Hypothalamus (tissue), 51 donors: Measurements from ENCODE around the gene PI4KA.
"Not testable (repeated sequence)": the region's sequence is repeated elsewhere in the genome, so short reads cannot be mapped to it uniquely, and the experiment has no call there.

Experiments
- DNase-seq, 51 donors: peaks; one replicate each; lab custom pipeline; 2025; lab: John Stamatoyannopoulos, UW

The PI4KA gene

GRCh38 chr22:20672732-20673131 lies 185.9 kb downstream of the PI4KA start:
- DNase-seq: no peak

- no peak for DNase-seq
Measured at GRCh38 chr22:20672082-20672424, 186.6 kb downstream of the PI4KA start.

- DNase-seq: no peak
Measured at GRCh38 chr22:20671409-20672081, 187.1 kb downstream of the PI4KA start.

GRCh38 chr22:20670457-20671261 lies 188.0 kb downstream of the PI4KA start:
- DNase-seq: not testable (repeated sequence)

GRCh38 chr22:20669884-20670283 lies 188.7 kb downstream of the PI4KA start:
- not testable (repeated sequence) for DNase-seq

GRCh38 chr22:20669471-20669870 lies 189.1 kb downstream of the PI4KA start:
- not testable (repeated sequence) for DNase-seq

GRCh38 chr22:20668769-20669168 lies 189.8 kb downstream of the PI4KA start:
- DNase-seq: not testable (repeated sequence)

GRCh38 chr22:20668226-20668625 lies 190.4 kb downstream of the PI4KA start:
- not testable (repeated sequence) for DNase-seq

- not testable (repeated sequence) for DNase-seq
Measured at GRCh38 chr22:20667548-20667947, 191.1 kb downstream of the PI4KA start.

GRCh38 chr22:20666560-20666959 lies 192.1 kb downstream of the PI4KA start:
- no peak for DNase-seq

GRCh38 chr22:20664594-20664959 lies 194.0 kb downstream of the PI4KA start:
- DNase-seq: no peak

GRCh38 chr22:20663941-20664593 lies 194.5 kb downstream of the PI4KA start:
- no peak for DNase-seq

- no peak for DNase-seq
Measured at GRCh38 chr22:20663137-20663828, 195.3 kb downstream of the PI4KA start.

GRCh38 chr22:20662524-20663036 lies 196.0 kb downstream of the PI4KA start:
- not testable (repeated sequence) for DNase-seq

GRCh38 chr22:20661473-20661872 lies 197.1 kb downstream of the PI4KA start:
- DNase-seq: no peak

GRCh38 chr22:20660441-20661054 lies 198.1 kb downstream of the PI4KA start:
- DNase-seq: no peak

- DNase-seq: no peak
Measured at GRCh38 chr22:20659920-20660319, 198.7 kb downstream of the PI4KA start.

- no peak for DNase-seq
Measured at GRCh38 chr22:20659258-20659657, 199.4 kb downstream of the PI4KA start.

GRCh38 chr22:20658433-20659222 lies 200.0 kb downstream of the PI4KA start:
- DNase-seq: no peak

- DNase-seq: no peak
Measured at GRCh38 chr22:20657963-20658362, 200.6 kb downstream of the PI4KA start.
